Loucy (cell line): ENCODE data around the gene FSTL4.

Experiments
- H2AFZ ChIP-seq: fragments of 200-600 bp; sonication (generic); 2 replicates; pipeline ENCODE4 v1.6.0; 2016; ENCODE audit warnings: antibody characterized with exemption, mild to moderate bottlenecking, low read length, moderate library complexity
- H3F3A ChIP-seq: fragments of 200-600 bp; 2 replicates; pipeline ENCODE4 v1.6.0; 2016; ENCODE audit warnings: antibody characterized with exemption, low read depth, mild to moderate bottlenecking
- H3K27me3 ChIP-seq: fragments of 200-600 bp; sonication (generic); 2 replicates; pipeline ENCODE4 v1.6.1; 2014; ENCODE audit warnings: low read length, mild to moderate bottlenecking; ENCODE audit not compliant: insufficient read depth, poor library complexity, severe bottlenecking
- H3K36me3 ChIP-seq: fragments of 200-600 bp; sonication (generic); 2 replicates; pipeline ENCODE4 v1.6.1; 2016; ENCODE audit warnings: low read length; ENCODE audit not compliant: insufficient read depth
- H3K4me1 ChIP-seq: fragments of 200-600 bp; sonication (generic); 2 replicates; pipeline ENCODE4 v1.5.1; 2014; ENCODE audit warnings: low read length, mild to moderate bottlenecking; ENCODE audit not compliant: insufficient read depth, poor library complexity, severe bottlenecking
- H3K4me2 ChIP-seq: fragments of 200-600 bp; sonication (generic); 2 replicates; pipeline ENCODE4 v1.6.0; 2014; ENCODE audit warnings: antibody characterized with exemption, low read length, low read depth, mild to moderate bottlenecking; ENCODE audit not compliant: poor library complexity, severe bottlenecking
- H3K4me3 ChIP-seq: fragments of 200-600 bp; sonication (generic); 2 replicates; pipeline ENCODE4 v1.5.1; 2014; ENCODE audit warnings: low read length, mild to moderate bottlenecking, mixed read lengths; ENCODE audit not compliant: poor library complexity, severe bottlenecking
- H3K79me2 ChIP-seq: fragments of 200-600 bp; sonication (generic); 2 replicates; pipeline ENCODE4 v1.6.1; 2014; ENCODE audit warnings: low read length; ENCODE audit not compliant: insufficient read depth
- H3K9ac ChIP-seq: fragments of 200-600 bp; sonication (generic); 2 replicates; pipeline ENCODE4 v1.6.0; 2014; ENCODE audit warnings: mild to moderate bottlenecking, low read depth, low read length, moderate library complexity; ENCODE audit not compliant: poor library complexity, severe bottlenecking
- H3K9me2 ChIP-seq: fragments of 200-600 bp; sonication (generic); replicated peaks from 2 replicates; pipeline ENCODE4 v1.6.1; 2016; ENCODE audit warnings: low read depth, low read length, mixed read lengths
- H3K9me3 ChIP-seq: fragments of 200-600 bp; sonication (generic); 2 replicates; pipeline ENCODE4 v1.6.1; 2014; ENCODE audit warnings: mild to moderate bottlenecking, antibody characterized with exemption, low read length, low read depth; ENCODE audit not compliant: insufficient read depth
- H4K20me1 ChIP-seq: fragments of 200-600 bp; sonication (generic); 2 replicates; pipeline ENCODE4 v1.6.0; 2014; ENCODE audit warnings: antibody characterized with exemption, low read length, mild to moderate bottlenecking; ENCODE audit not compliant: insufficient read depth, poor library complexity, severe bottlenecking
- CTCF ChIP-seq: fragments of 200-600 bp; sonication (generic); conservative IDR thresholded peaks from 2 replicates; pipeline ENCODE4 v1.5.1; 2014; ENCODE audit warnings: mild to moderate bottlenecking, antibody characterized with exemption, low read length
- EZH2phosphoT487 ChIP-seq: fragments of 200-600 bp; IDR thresholded peaks from 2 replicates; pipeline ENCODE4 v1.6.1; 2018; ENCODE audit warnings: antibody characterized with exemption, mild to moderate bottlenecking, moderate library complexity, borderline replicate concordance

Gene FSTL4

GRCh38 chr5:133276171-133276570 lies 336.2 kb downstream of the FSTL4 start:
- no peaks in the 10 kb centered on the region for H3F3A ChIP-seq
- no peak overlapping the region for H2AFZ ChIP-seq
- no peaks in the 10 kb centered on the region for H3K36me3 ChIP-seq
- H3K4me1 ChIP-seq: peaks cover under 1% of the 10 kb centered on the region
- no peaks in the 10 kb centered on the region for H3K79me2 ChIP-seq
- H4K20me1 ChIP-seq: no peaks in the 10 kb centered on the region
- H3K9me3 ChIP-seq: no peaks in the 10 kb centered on the region
- no peaks in the 10 kb centered on the region for H3K9me2 ChIP-seq
- TF ChIP-seq CTCF (no peak), EZH2phosphoT487 (no peak)
- no peak overlapping the region for H3K4me3 ChIP-seq
- H3K9ac ChIP-seq: no peak overlapping the region
- H3K4me2 ChIP-seq: no peak overlapping the region
- no peaks in the 10 kb centered on the region for H3K27me3 ChIP-seq

DNA sequence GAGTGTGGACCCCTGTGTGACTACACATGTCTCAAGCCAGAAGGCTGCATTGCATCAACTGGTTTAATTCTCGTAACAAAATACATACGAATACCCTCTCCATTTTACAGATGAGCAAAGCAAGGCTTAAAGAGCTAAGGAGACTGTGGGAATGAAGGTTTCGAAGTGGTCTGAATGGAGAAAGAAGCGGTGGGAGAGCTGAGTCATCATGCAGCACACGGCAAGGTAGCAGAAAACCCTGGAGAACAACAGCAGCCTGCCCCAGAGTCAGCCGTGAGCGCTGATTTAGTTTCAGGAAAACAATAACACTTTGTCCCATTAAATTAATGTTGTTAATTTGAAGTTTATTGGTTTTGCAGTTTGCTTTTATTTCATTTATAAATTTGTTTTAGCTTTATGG lies 336.7 kb downstream of the FSTL4 start:
- Histone ChIP-seq H2AFZ (no peak overlapping the region), H3K4me3 (no peak overlapping the region), H3K4me2 (no peak overlapping the region), H3K4me1 (peaks cover 6% of the 10 kb centered on the region), H3K36me3 (no peaks in the 10 kb centered on the region), H3K9me3 (no peaks in the 10 kb centered on the region), H3K9ac (no peak overlapping the region), H3F3A (no peaks in the 10 kb centered on the region), H3K27me3 (no peaks in the 10 kb centered on the region), H3K79me2 (no peaks in the 10 kb centered on the region), H4K20me1 (no peaks in the 10 kb centered on the region), H3K9me2 (no peaks in the 10 kb centered on the region)
- TF ChIP-seq CTCF: no peak
- TF ChIP-seq EZH2phosphoT487: no peak

GRCh38 chr5:133274597-133274935 lies 337.8 kb downstream of the FSTL4 start:
- TF ChIP-seq CTCF (no peak), EZH2phosphoT487 (no peak)
- Histone ChIP-seq H3K9me2 (no peaks in the 10 kb centered on the region), H3K9me3 (no peaks in the 10 kb centered on the region), H2AFZ (no peak overlapping the region), H3K9ac (no peak overlapping the region), H3K36me3 (no peaks in the 10 kb centered on the region), H3K79me2 (no peaks in the 10 kb centered on the region), H3K4me2 (no peak overlapping the region), H3K27me3 (no peaks in the 10 kb centered on the region), H4K20me1 (no peaks in the 10 kb centered on the region), H3K4me1 (peaks cover 8% of the 10 kb centered on the region), H3F3A (no peaks in the 10 kb centered on the region), H3K4me3 (no peak overlapping the region)
